HG03469 (cell line): Measurements from ENCODE around the gene SLC35C1.

Source experiments
- ATAC-seq: cut with Tn5 transposase; IDR thresholded peaks from one replicate; pipeline ENCODE4 v1.9.1; 2021; ENCODE audit warnings: mild to moderate bottlenecking, moderate library complexity, moderate number of reproducible peaks; ENCODE audit not compliant: unreplicated experiment

Gene SLC35C1

DNA sequence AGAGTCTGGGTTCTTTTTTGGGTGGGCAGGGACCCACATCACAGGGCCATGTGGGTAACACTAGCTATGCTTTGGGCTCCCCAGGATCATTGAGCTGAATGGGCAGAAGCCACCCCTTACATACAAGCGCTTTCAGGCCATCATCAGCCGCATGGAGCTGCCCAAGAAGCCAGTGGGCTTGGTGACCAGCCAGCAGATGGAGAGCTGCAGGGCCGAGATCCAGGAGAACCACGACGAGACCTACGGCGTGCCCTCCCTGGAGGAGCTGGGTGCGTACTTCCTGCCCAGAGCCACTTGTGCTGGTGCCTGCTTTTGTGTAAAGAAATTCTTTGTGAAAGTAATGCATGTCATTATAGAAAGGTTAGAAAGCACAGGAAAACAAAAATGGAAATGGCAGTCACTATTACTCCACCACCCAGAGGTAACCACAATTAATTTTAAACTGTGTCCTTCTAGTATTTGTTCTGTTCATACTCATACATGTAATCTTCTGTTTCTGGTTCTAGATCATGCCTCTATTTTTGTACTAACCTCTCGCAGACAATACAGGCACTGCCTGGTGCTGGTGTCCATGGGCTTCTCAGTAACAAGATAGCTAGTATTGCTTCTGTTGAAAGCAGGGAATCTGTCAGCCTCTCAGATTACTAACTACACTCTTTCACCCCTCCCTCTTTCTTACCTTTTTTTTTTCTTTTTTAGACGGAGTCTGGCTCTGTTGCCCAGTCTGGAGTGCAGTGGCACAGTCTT, 56.0 kb downstream of the SLC35C1 start:
- ATAC-seq = no peak
